OCI-LY1 (cell line): ENCODE measurements around the gene BACH2.

Source experiments
- CTCF ChIP-seq: fragments of 200-600 bp; sonication (generic), shearing (Covaris generic); IDR thresholded peaks from 2 replicates; pipeline ENCODE4 v1.5.1; 2017; ENCODE audit warnings: mild to moderate bottlenecking, antibody characterized with exemption, low read length, moderate library complexity, mixed read lengths
- EZH2 ChIP-seq: fragments of 200-600 bp; sonication (generic), shearing (Covaris generic); IDR thresholded peaks from 2 replicates; pipeline ENCODE4 v1.8.0; 2017; ENCODE audit warnings: borderline replicate concordance, mixed run types, mild to moderate bottlenecking, antibody characterized with exemption, low read length, moderate library complexity, mixed read lengths

- TF ChIP-seq CTCF, result no peak
- TF ChIP-seq EZH2, result no peak
These were observed 252.3 kb downstream of the BACH2 start for GRCh38 chr6:90044182-90044832.
